HG03196 (cell line): Measurements from ENCODE around the gene MZB1.
"Not testable (repeated sequence)": the region's sequence is repeated elsewhere in the genome, so short reads cannot be mapped to it uniquely, and the experiment has no call there.

Experiments
- ATAC-seq: cut with Tn5 transposase; IDR thresholded peaks from one replicate; pipeline ENCODE4 v1.9.1; 2021; ENCODE audit not compliant: unreplicated experiment

MZB1 gene

GRCh38 chr5:139378101-139378825 lies 11.4 kb downstream of the MZB1 start:
- no peak for ATAC-seq

- no peak for ATAC-seq
Observed at GRCh38 chr5:139377226-139377625, 12.5 kb downstream of the MZB1 start.

GRCh38 chr5:139376364-139376763 lies 13.3 kb downstream of the MZB1 start:
- no peak for ATAC-seq

DNA sequence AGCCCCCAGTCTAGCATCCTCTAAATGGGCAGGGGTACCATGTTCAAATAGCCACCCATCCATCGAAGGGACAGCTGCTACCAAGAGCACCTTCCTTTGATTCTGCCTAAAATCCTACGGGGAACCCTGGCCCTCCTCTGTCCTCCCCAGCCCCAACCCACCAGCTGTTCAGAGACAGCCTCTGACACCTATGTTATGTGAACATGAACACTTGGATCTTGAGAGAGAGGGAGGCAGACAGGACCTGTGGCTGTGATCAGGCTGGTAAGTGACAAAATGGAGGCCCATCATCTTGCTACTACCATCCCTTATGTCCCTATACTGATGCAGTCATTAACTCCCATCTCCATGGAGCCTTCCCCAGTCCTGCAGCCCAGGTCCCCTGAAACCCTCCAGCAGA lies 14.8 kb downstream of the MZB1 start:
- no peak for ATAC-seq

GRCh38 chr5:139371482-139372435 lies 18.0 kb downstream of the MZB1 start:
- no peak for ATAC-seq

GRCh38 chr5:139369181-139369580 lies 20.5 kb downstream of the MZB1 start:
- no peak for ATAC-seq

DNA sequence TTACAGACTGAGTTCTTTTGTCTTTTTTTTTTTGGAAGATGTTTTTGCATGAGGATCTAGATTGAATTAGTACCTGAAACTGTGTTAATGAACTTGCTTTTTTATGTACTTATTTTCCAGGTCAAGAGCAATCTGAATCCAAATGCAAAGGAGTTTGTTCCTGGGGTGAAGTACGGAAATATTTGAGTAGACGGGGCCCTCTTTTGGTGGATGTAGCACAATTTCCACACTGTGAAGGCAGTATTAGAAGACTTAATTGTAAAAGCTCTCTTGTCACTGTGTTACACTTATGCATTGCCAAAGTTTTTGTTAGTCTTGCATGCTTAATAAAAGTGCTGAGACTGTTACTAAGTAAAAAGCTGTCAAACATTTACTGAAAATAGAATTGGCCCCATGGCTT lies 21.1 kb downstream of the MZB1 start:
- ATAC-seq, result no peak

DNA sequence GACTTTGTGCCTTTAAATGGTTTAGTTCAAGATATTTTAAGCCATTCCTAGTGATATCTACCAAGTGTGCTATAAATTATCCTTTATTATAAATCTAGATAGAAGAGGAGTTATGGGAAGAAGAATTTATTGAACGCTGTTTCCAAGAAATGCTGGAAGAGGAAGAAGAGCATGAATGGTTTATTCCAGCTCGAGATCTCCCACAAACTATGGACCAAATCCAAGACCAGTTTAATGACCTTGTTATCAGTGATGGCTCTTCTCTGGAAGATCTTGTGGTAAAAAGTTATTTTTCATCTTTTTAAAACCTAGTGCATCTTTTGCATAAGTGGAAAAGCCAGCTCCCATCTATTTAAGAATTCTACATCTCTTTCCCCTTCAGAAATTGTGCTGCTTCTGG lies 25.2 kb downstream of the MZB1 start:
- no peak for ATAC-seq

GRCh38 chr5:139363937-139364336 lies 25.8 kb downstream of the MZB1 start:
- ATAC-seq, result no peak

GRCh38 chr5:139361835-139362429 lies 27.8 kb downstream of the MZB1 start:
- ATAC-seq, result no peak

DNA sequence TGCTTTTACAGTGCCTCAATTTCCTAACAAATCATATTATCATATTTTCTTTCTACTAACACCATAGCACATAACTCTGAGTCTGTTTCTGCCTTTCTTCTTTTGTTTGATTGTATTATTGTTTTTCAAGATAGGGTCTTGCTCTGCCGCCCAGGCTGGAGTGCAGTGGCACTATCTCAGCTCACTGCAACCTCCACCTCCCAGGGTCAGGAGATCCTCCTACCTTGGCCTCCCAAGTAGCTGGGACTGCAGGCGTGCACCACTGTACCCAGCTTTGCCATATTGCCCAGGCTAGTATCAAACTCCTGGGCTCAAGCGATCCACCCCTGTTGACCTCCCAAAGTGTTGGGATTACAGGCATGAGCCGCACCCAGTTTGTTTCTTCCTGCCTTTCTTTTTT lies 29.3 kb downstream of the MZB1 start:
- ATAC-seq, result no peak

DNA sequence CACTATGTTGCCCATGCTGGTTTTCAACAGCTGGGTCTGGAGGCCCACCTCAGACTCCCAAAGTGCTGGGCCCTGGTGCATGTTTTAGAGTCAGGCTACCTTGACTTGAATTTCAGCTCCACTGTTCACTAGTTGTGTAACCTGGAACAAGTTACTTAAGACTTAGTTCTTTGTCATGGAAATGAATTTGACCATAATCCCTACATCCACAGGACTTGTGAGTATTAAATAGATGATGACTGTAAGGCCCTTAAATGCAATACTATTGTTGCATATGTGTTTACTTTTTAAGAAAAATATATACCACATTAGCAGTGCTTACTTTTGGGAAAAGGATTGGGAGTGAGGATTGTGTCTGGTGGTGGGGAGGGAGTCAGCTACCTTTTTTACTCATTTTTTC lies 31.6 kb downstream of the MZB1 start:
- ATAC-seq, result no peak

GRCh38 chr5:139355900-139356299 lies 33.8 kb downstream of the MZB1 start:
- not testable (repeated sequence) for ATAC-seq

GRCh38 chr5:139354186-139354585 lies 35.5 kb downstream of the MZB1 start:
- no peak for ATAC-seq

GRCh38 chr5:139347863-139348262 lies 41.9 kb downstream of the MZB1 start:
- not testable (repeated sequence) for ATAC-seq

DNA sequence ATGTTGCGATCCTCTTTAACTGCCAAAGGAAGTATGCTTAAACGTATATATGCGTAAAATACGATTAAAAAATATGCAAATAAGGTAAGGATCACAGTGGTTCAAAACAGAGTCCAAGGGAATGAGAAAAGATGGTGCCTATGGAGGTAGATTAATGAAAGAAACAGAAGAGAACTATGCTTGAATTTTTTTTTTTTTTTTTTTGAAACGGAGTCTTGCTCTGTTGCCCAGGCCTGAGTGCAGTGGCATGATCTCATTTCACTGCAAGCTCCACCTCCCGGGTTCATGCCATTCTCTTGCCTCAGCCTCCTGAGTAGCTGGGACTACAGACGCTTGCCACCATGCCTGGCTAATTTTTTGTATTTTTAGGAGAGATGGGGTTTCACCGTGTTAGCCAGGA lies 44.3 kb downstream of the MZB1 start:
- ATAC-seq, result not testable (repeated sequence)

GRCh38 chr5:139344177-139344576 lies 45.5 kb downstream of the MZB1 start:
- no peak for ATAC-seq

- ATAC-seq, result no peak
Observed at GRCh38 chr5:139343476-139343875, 46.2 kb downstream of the MZB1 start.

DNA sequence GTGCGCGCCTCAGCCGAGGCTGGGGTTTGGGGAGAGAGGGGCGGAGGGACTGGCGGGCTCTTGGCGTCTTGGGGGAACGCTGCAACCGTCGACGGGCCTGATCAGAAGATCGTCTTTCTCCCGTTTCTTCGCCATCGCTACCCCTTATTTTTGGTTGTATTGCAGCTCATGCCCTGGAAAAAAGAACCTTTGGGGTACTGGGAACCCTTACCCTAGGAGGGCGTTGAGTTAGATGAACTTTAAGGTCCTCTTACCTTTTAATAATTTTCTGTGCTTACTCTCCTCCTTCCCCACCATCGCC lies 47.3 kb downstream of the MZB1 start:
- ATAC-seq, result no peak

DNA sequence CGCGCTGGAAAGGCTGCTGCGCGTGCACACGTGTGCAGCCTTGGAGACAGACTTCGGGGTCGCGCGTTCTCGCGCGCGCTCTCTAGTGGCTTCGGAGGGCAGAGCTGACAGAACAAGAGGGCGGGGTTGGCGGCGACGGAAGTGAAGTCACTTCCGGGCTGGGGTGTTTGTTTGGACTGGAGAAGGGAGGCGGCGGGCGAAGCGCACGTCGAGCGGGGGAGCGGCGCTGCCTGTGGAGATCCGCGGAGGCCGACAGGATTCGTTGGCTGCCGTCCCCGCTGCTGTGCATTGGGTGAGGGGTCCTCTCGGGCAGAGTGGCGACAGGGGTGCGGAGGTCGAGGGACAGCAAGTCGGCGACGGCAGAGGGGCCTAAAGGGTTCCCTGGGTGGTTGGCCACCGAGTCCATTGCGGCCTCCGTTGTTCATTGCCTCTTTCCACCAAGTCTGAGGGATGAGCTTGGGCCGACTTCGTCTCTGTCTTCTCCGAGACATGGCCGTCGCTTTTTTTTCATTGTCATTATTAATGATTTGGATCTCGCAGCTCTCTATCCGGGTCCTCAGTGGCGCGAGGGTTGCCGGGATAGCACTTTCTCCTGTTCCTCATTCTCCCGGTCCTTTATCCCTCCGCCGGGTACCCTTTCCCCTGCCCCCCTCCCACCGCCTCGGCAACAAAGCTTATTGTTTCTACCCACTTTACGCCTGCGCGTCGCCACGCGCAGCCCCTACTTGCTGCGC lies 47.9 kb downstream of the MZB1 start, which contains the start of gene PAIP2:
Gene PAIP2 (plus strand): TSS at position 166 of the 734 bp plus-strand sequence. CDS start 21,931 bp downstream, outside the sequence.
- peak; percentile 91 for ATAC-seq

GRCh38 chr5:139341187-139341688 lies 48.5 kb downstream of the MZB1 start:
- no peak for ATAC-seq
